Ishikawa (cell line): ENCODE measurements around the gene ARHGEF10L.

Experiments
- CEBPB ChIP-seq: IDR thresholded peaks from 2 replicates; pipeline ENCODE4 v1.6.1; 2012
- CREB1 ChIP-seq: IDR thresholded peaks from 2 replicates; pipeline ENCODE4 v1.6.1; 2012; ENCODE audit warnings: low read depth
- EGR1 ChIP-seq: IDR thresholded peaks from 2 replicates; pipeline ENCODE4 v1.6.1; 2012
- EP300 ChIP-seq: IDR thresholded peaks from 2 replicates; pipeline ENCODE4 v1.6.1; 2012; ENCODE audit warnings: borderline replicate concordance
- FOXM1 ChIP-seq: IDR thresholded peaks from 2 replicates; pipeline ENCODE4 v1.6.1; 2012; ENCODE audit warnings: low read depth, borderline replicate concordance
- NFIC ChIP-seq: IDR thresholded peaks from 2 replicates; pipeline ENCODE4 v1.6.1; 2012
- RAD21 ChIP-seq: IDR thresholded peaks from 2 replicates; pipeline ENCODE4 v1.6.1; 2012; ENCODE audit warnings: low read depth
- TAF1 ChIP-seq: IDR thresholded peaks from 2 replicates; pipeline ENCODE4 v1.6.1; 2012; ENCODE audit warnings: low read depth, mild to moderate bottlenecking
- TCF12 ChIP-seq: IDR thresholded peaks from 2 replicates; pipeline ENCODE4 v1.6.1; 2012; ENCODE audit warnings: low read depth
- TEAD4 ChIP-seq: IDR thresholded peaks from 2 replicates; pipeline ENCODE4 v1.6.1; 2012
- YY1 ChIP-seq: IDR thresholded peaks from 2 replicates; pipeline ENCODE4 v1.6.1; 2012; ENCODE audit warnings: low read depth
- ZBTB7A ChIP-seq: IDR thresholded peaks from 2 replicates; pipeline ENCODE4 v1.6.1; 2012; ENCODE audit warnings: low read depth
- TF ChIP-seq, protein P1 (sequence below): IDR thresholded peaks from 2 replicates; pipeline ENCODE4 v1.6.1; 2012; ENCODE audit warnings: low read depth, mild to moderate bottlenecking
- TF ChIP-seq, protein P2 (sequence below): IDR thresholded peaks from 2 replicates; pipeline ENCODE4 v1.6.1; 2012
- TF ChIP-seq, protein P3 (sequence below): IDR thresholded peaks from 2 replicates; pipeline ENCODE4 v1.6.1; 2012

Gene ARHGEF10L

DNA sequence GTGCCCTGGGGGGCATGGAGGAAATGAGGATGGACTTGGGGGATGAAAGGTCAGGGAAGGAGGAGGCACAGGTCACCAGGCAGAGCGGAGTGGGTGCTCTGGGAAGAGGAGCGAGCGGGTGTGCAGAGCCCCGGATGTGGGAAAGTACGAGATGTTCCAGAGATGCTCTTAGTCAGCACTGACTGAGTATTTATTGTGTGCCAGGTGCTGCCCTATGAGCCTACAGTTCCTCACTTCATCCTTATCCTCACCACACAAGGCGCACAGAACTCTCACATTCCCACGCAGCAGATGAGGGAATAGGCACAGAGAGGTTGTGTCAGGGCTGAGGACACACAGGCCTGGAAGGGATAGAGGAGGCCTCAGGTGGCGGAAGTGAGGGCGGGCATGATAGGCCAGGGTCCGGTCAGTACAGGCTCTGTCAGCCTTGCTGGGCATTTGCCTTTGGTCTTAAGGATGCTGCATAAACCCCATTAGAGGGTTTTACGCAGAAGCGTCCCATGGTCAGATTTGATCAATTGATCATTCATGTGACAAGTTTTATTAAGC lies 77.3 kb downstream of the ARHGEF10L start:
- TF ChIP-seq RAD21 (no peak), CREB1 (no peak), TAF1 (no peak), EGR1 (no peak), CEBPB (no peak), TCF12 (no peak), ZBTB7A (no peak), TEAD4 (no peak), NFIC (no peak), EP300 (no peak), FOXM1 (no peak), YY1 (no peak)
- TF ChIP-seq, protein P1, sequence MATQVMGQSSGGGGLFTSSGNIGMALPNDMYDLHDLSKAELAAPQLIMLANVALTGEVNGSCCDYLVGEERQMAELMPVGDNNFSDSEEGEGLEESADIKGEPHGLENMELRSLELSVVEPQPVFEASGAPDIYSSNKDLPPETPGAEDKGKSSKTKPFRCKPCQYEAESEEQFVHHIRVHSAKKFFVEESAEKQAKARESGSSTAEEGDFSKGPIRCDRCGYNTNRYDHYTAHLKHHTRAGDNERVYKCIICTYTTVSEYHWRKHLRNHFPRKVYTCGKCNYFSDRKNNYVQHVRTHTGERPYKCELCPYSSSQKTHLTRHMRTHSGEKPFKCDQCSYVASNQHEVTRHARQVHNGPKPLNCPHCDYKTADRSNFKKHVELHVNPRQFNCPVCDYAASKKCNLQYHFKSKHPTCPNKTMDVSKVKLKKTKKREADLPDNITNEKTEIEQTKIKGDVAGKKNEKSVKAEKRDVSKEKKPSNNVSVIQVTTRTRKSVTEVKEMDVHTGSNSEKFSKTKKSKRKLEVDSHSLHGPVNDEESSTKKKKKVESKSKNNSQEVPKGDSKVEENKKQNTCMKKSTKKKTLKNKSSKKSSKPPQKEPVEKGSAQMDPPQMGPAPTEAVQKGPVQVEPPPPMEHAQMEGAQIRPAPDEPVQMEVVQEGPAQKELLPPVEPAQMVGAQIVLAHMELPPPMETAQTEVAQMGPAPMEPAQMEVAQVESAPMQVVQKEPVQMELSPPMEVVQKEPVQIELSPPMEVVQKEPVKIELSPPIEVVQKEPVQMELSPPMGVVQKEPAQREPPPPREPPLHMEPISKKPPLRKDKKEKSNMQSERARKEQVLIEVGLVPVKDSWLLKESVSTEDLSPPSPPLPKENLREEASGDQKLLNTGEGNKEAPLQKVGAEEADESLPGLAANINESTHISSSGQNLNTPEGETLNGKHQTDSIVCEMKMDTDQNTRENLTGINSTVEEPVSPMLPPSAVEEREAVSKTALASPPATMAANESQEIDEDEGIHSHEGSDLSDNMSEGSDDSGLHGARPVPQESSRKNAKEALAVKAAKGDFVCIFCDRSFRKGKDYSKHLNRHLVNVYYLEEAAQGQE = no peak
- TF ChIP-seq, protein P2, sequence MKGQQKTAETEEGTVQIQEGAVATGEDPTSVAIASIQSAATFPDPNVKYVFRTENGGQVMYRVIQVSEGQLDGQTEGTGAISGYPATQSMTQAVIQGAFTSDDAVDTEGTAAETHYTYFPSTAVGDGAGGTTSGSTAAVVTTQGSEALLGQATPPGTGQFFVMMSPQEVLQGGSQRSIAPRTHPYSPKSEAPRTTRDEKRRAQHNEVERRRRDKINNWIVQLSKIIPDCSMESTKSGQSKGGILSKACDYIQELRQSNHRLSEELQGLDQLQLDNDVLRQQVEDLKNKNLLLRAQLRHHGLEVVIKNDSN = no peak
- TF ChIP-seq, protein P3, sequence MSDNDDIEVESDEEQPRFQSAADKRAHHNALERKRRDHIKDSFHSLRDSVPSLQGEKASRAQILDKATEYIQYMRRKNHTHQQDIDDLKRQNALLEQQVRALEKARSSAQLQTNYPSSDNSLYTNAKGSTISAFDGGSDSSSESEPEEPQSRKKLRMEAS = no peak

DNA sequence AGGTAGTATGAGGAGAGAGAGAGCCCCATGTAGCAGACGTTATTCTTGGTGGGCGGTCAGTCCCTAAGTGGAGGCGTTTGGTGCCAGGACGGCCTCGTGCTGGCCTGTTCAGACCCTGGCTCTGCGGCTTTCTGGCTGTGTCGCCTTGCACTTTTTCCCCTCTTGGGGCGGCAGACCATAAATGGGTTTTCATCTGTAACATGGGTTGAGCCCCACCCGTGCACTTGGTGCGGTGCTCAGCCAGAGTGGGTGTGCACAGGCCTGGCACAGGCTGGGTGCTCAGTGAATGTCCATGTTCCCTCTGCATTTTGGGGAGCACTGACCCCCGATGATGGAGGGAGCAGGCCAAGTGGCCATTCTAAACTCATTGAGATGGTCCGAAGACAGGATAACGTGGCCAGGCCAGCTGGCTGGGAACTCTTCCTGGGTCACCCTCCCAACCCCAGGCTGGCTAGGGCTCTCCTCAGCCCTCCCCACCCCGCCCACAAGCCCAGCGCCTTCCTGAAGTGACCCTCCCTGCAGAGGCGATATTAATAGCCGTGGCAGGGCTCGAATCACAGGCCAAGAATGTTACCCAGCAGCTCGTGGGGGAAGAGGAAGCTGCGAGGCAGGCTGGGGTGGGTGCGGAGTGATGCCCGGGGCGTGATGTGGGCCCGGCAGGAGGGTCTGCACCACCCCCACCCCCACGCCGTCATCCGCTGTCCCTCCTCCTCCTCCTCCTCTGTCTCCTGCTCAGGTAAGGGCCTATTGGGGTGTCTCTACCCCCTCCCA lies 78.5 kb downstream of the ARHGEF10L start:
- TF ChIP-seq RAD21 = no peak
- TF ChIP-seq EGR1 = no peak
- no peak for TF ChIP-seq TCF12

DNA sequence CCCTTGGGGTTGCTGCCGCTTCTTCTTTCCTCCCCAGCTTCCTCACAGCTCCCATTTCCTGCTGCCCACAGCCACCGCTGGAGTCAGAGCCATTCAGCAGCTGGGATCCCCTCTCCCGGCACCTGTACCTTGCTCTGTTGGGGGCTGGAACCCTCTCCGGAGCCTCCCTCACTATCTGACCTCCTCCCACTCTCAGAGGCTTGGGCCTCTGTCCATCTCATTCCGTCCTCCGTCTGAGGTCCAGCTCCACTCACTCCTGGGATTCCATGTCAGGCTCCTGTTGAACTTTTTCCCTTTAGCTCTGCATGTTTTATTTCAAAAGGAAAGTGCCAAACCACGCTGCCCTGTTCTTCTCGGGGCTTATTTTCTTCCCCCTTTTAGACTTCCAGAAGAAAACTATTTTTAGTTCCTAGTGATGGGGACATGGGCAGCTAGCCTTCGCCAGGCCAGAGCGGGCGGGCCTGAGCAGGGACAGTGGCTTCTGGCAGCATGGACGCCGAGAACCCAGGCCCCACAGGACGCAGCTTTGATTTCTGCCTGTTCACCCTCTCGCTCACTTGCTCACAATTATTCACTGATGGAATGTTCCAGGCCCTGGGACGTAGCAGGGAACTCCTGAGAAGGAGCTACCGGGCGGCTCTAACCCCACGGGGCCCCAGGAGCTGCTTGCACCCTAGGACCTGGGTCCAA lies 79.2 kb downstream of the ARHGEF10L start:
- no peak for TF ChIP-seq NFIC

DNA sequence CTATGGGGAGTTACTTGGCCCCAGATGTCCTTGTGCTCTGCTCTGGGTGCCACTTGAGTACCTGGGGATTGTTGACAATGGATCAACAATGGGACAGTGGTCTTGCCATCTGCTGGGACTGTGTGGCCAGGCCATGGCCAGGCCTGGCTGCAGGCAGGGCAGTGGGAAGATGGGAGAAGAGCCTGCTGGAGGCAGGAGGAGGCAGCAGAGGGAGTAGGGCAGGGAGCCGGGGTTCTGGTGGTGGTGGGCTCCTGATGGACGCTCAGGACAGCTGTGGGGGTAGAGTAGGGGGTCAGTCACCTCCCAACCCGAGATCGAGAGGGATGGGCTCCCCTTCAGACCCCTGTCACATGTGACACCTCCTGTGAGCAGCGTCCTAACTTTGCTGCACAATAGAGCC lies 81.0 kb downstream of the ARHGEF10L start:
- no peak for TF ChIP-seq EP300
- no peak for TF ChIP-seq EGR1
- no peak for TF ChIP-seq NFIC
- no peak for TF ChIP-seq ZBTB7A
- TF ChIP-seq CREB1 = no peak
- TF ChIP-seq, protein P3 = no peak
- TF ChIP-seq, protein P2 = no peak
- TF ChIP-seq TCF12 = no peak
- TF ChIP-seq FOXM1 = no peak
- TF ChIP-seq YY1 = no peak
- TF ChIP-seq CEBPB = no peak
- TF ChIP-seq RAD21 = no peak
- no peak for TF ChIP-seq TAF1

DNA sequence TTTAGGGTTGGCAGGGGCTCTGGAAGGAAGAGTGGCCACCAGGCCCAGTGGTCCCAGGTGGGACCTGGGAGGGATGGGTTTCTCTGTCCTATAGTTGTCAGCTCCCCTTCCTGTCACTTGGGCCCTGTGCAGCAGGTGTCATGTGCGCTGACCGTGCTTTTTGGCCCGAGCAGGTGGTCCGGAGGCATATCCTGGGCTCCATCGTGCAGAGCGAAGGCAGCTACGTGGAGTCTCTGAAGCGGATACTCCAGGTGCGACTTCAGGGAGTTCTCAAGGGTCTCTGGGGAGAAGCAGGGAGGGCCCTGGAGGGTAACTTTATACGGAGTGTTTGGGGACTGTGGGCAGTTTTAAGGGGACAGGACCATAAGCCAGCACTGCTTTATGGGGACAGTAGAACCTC lies 82.2 kb downstream of the ARHGEF10L start:
- no peak for TF ChIP-seq FOXM1
- no peak for TF ChIP-seq CREB1
- TF ChIP-seq NFIC = no peak
- no peak for TF ChIP-seq RAD21
- TF ChIP-seq, protein P2 = no peak
- TF ChIP-seq, protein P3 = no peak
- no peak for TF ChIP-seq YY1
- TF ChIP-seq TEAD4 = no peak
- no peak for TF ChIP-seq TCF12
- no peak for TF ChIP-seq TAF1
- no peak for TF ChIP-seq EGR1
- TF ChIP-seq ZBTB7A = no peak
- TF ChIP-seq, protein P1 = no peak
- TF ChIP-seq CEBPB = no peak
- no peak for TF ChIP-seq EP300
